ENCODE data around the gene ANKRD33B. TPM values are rescaled to one million over a fixed set of nuclear protein-coding genes. Genes with fewer than 3 reads are reported as not detected.
A peak's percentile ranks its signal among the peaks of the same experiment; 100 is the strongest.

ANKRD33B gene
- total and polyA plus RNA-seq, 2 experiments from 2014 or later: 2.9 to 15.4 TPM

GRCh38 chr5:10631316-10631996, 67.6 kb downstream of the ANKRD33B start (continued):
- TF ChIP-seq JUNB (IDR thresholded peaks at IDR 0.05; ENCODE audit: unreplicated experiment) (no peak), ETS1 (IDR thresholded peaks at IDR 0.05) (no peak), ZNF114 (CRISPR knock-in tag; IDR thresholded peaks at IDR 0.05) (no peak)

DNA sequence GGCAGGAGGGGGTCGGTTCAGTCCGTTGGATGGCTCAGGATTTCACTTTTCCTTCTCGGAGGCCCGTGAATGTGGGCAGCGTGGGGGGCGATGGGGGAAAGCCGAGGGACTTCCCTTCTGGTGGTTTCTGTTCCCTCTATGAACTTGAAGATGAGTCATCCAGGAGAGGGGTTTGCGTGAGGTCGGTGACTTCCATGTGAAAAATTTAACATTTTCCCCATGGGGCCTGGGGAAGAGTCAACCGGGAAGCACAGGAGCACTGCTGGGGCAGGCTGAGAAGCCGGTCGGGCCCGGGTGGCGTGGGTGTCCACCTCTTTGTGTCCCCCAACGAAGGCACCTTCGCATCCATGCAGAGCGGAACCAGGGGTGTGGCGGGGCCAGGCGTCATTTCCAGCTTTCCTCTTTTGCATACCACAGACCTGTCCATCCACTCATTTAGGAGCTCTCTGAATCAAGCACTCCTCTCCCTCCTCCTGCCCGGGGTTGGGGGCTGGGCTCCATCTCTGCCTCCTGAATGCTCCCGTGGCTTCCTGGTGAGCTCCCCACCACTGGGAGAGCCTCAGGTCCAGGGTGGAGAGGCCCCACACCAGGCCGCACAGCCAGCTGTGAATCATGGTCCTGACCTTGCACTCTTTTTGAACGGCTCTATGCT, 68.4 kb downstream of the ANKRD33B start:
- no peak overlapping the region for H3K4me3 Mint-ChIP-seq
- no peak for TF ChIP-seq CREB1 (CRISPR knock-in tag; IDR thresholded peaks at IDR 0.05; ENCODE audit: low read depth)
- no peak for TF ChIP-seq ZNF114 (CRISPR knock-in tag; IDR thresholded peaks at IDR 0.05)
- TF ChIP-seq, protein P1, sequence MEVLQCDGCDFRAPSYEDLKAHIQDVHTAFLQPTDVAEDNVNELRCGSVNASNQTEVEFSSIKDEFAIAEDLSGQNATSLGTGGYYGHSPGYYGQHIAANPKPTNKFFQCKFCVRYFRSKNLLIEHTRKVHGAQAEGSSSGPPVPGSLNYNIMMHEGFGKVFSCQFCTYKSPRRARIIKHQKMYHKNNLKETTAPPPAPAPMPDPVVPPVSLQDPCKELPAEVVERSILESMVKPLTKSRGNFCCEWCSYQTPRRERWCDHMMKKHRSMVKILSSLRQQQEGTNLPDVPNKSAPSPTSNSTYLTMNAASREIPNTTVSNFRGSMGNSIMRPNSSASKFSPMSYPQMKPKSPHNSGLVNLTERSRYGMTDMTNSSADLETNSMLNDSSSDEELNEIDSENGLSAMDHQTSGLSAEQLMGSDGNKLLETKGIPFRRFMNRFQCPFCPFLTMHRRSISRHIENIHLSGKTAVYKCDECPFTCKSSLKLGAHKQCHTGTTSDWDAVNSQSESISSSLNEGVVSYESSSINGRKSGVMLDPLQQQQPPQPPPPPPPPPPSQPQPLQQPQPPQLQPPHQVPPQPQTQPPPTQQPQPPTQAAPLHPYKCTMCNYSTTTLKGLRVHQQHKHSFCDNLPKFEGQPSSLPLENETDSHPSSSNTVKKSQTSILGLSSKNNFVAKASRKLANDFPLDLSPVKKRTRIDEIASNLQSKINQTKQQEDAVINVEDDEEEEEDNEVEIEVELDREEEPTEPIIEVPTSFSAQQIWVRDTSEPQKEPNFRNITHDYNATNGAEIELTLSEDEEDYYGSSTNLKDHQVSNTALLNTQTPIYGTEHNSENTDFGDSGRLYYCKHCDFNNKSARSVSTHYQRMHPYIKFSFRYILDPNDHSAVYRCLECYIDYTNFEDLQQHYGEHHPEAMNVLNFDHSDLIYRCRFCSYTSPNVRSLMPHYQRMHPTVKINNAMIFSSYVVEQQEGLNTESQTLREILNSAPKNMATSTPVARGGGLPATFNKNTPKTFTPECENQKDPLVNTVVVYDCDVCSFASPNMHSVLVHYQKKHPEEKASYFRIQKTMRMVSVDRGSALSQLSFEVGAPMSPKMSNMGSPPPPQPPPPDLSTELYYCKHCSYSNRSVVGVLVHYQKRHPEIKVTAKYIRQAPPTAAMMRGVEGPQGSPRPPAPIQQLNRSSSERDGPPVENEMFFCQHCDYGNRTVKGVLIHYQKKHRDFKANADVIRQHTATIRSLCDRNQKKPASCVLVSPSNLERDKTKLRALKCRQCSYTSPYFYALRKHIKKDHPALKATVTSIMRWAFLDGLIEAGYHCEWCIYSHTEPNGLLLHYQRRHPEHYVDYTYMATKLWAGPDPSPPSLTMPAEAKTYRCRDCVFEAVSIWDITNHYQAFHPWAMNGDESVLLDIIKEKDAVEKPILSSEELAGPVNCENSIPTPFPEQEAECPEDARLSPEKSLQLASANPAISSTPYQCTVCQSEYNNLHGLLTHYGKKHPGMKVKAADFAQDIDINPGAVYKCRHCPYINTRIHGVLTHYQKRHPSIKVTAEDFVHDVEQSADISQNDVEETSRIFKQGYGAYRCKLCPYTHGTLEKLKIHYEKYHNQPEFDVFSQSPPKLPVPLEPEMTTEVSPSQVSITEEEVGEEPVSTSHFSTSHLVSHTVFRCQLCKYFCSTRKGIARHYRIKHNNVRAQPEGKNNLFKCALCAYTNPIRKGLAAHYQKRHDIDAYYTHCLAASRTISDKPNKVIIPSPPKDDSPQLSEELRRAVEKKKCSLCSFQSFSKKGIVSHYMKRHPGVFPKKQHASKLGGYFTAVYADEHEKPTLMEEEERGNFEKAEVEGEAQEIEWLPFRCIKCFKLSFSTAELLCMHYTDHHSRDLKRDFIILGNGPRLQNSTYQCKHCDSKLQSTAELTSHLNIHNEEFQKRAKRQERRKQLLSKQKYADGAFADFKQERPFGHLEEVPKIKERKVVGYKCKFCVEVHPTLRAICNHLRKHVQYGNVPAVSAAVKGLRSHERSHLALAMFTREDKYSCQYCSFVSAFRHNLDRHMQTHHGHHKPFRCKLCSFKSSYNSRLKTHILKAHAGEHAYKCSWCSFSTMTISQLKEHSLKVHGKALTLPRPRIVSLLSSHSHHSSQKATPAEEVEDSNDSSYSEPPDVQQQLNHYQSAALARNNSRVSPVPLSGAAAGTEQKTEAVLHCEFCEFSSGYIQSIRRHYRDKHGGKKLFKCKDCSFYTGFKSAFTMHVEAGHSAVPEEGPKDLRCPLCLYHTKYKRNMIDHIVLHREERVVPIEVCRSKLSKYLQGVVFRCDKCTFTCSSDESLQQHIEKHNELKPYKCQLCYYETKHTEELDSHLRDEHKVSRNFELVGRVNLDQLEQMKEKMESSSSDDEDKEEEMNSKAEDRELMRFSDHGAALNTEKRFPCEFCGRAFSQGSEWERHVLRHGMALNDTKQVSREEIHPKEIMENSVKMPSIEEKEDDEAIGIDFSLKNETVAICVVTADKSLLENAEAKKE (CRISPR knock-in tag; IDR thresholded peaks at IDR 0.05): no peak
- no peak for TF ChIP-seq EZH2 (IDR thresholded peaks at IDR 0.05; ENCODE audit: low read depth, unreplicated experiment)
- no peak for TF ChIP-seq NANOG (IDR thresholded peaks at IDR 0.05; ENCODE audit: borderline replicate concordance)
- no peak for TF ChIP-seq JUNB (IDR thresholded peaks at IDR 0.05; ENCODE audit: unreplicated experiment)
- no peak for TF ChIP-seq EZH2phosphoT487 (IDR thresholded peaks at IDR 0.05; ENCODE audit: unreplicated experiment)
- TF ChIP-seq, protein P2, sequence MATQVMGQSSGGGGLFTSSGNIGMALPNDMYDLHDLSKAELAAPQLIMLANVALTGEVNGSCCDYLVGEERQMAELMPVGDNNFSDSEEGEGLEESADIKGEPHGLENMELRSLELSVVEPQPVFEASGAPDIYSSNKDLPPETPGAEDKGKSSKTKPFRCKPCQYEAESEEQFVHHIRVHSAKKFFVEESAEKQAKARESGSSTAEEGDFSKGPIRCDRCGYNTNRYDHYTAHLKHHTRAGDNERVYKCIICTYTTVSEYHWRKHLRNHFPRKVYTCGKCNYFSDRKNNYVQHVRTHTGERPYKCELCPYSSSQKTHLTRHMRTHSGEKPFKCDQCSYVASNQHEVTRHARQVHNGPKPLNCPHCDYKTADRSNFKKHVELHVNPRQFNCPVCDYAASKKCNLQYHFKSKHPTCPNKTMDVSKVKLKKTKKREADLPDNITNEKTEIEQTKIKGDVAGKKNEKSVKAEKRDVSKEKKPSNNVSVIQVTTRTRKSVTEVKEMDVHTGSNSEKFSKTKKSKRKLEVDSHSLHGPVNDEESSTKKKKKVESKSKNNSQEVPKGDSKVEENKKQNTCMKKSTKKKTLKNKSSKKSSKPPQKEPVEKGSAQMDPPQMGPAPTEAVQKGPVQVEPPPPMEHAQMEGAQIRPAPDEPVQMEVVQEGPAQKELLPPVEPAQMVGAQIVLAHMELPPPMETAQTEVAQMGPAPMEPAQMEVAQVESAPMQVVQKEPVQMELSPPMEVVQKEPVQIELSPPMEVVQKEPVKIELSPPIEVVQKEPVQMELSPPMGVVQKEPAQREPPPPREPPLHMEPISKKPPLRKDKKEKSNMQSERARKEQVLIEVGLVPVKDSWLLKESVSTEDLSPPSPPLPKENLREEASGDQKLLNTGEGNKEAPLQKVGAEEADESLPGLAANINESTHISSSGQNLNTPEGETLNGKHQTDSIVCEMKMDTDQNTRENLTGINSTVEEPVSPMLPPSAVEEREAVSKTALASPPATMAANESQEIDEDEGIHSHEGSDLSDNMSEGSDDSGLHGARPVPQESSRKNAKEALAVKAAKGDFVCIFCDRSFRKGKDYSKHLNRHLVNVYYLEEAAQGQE (IDR thresholded peaks at IDR 0.05; ENCODE audit: unreplicated experiment): no peak
- TF ChIP-seq, protein P3, sequence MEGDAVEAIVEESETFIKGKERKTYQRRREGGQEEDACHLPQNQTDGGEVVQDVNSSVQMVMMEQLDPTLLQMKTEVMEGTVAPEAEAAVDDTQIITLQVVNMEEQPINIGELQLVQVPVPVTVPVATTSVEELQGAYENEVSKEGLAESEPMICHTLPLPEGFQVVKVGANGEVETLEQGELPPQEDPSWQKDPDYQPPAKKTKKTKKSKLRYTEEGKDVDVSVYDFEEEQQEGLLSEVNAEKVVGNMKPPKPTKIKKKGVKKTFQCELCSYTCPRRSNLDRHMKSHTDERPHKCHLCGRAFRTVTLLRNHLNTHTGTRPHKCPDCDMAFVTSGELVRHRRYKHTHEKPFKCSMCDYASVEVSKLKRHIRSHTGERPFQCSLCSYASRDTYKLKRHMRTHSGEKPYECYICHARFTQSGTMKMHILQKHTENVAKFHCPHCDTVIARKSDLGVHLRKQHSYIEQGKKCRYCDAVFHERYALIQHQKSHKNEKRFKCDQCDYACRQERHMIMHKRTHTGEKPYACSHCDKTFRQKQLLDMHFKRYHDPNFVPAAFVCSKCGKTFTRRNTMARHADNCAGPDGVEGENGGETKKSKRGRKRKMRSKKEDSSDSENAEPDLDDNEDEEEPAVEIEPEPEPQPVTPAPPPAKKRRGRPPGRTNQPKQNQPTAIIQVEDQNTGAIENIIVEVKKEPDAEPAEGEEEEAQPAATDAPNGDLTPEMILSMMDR (conservative IDR thresholded peaks at IDR 0.05; ENCODE audit: low read depth in 2 of 2): no peak
- no peak for TF ChIP-seq STAT1 (IDR thresholded peaks at IDR 0.05; ENCODE audit: unreplicated experiment)

More for the DNA sequence above, 68.4 kb downstream of the ANKRD33B start:
- no peaks in the 10 kb centered on the region for H3K36me3 ChIP-seq (ENCODE audit: insufficient read depth)
- DNase-seq (ENCODE audit: low spot score) (no peak), ATAC-seq (no peak)
- Mint-ChIP-seq H3K9me3 (no peaks in the 10 kb centered on the region; the same call in none of the 3 replicates), H3K4me1 (peaks cover 50% of the 10 kb centered on the region), H3K27ac (peak overlapping the region; percentile 34; the same call in 1 of the 2 replicates), H3K27me3 (ENCODE audit: insufficient read depth, low read depth, poor library complexity) (peaks cover 32% of the 10 kb centered on the region), H3K36me3 (ENCODE audit: low read depth) (no peaks in the 10 kb centered on the region; the same call in 2 of the 3 replicates)
- H3K27me3 ChIP-seq (ENCODE audit: insufficient read depth): no peaks in the 10 kb centered on the region
- no peak overlapping the region for H2AFZ ChIP-seq
- no peaks in the 10 kb centered on the region for H3K79me2 ChIP-seq (replicated peaks; ENCODE audit: insufficient read depth)
- no peak overlapping the region for H3K27ac ChIP-seq (ENCODE audit: low read depth)
- peaks cover 24% of the 10 kb centered on the region for H3K4me1 ChIP-seq (ENCODE audit: insufficient read depth)
- H4K20me1 ChIP-seq (replicated peaks; ENCODE audit: insufficient read depth): no peaks in the 10 kb centered on the region
- H3F3A ChIP-seq (replicated peaks; ENCODE audit: low read depth): 0 out of 2 replicates have a peak, but pooled peaks cover 11% of the 10 kb centered on the region
- 0 out of 2 replicates have a peak, but pooled peaks cover 2% of the 10 kb centered on the region for H3K9me2 ChIP-seq (ENCODE audit: insufficient read depth)
- no peak overlapping the region for H3K4me2 ChIP-seq
- no peak overlapping the region for H3K4me3 ChIP-seq

Measured in GM23338 (cell line).